ENCODE data around the gene DYRK3.

- no peak for TF ChIP-seq CTCF (IDR thresholded peaks at IDR 0.05)
- no peak for TF ChIP-seq POLR2A (IDR thresholded peaks at IDR 0.05)
Observed at GRCh38 chr1:206588492-206588891, 46.8 kb upstream of the DYRK3 start.
